HG03108 (cell line): Measurements from ENCODE around the gene OR51B6.
"Not testable (repeated sequence)": the region's sequence is repeated elsewhere in the genome, so short reads cannot be mapped to it uniquely, and the experiment has no call there.

Source experiments
- ATAC-seq: cut with Tn5 transposase; IDR thresholded peaks from one replicate; pipeline ENCODE4 v1.9.1; 2021; ENCODE audit warnings: moderate library complexity; ENCODE audit not compliant: unreplicated experiment

Gene OR51B6, protein sequence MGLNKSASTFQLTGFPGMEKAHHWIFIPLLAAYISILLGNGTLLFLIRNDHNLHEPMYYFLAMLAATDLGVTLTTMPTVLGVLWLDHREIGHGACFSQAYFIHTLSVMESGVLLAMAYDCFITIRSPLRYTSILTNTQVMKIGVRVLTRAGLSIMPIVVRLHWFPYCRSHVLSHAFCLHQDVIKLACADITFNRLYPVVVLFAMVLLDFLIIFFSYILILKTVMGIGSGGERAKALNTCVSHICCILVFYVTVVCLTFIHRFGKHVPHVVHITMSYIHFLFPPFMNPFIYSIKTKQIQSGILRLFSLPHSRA

DNA sequence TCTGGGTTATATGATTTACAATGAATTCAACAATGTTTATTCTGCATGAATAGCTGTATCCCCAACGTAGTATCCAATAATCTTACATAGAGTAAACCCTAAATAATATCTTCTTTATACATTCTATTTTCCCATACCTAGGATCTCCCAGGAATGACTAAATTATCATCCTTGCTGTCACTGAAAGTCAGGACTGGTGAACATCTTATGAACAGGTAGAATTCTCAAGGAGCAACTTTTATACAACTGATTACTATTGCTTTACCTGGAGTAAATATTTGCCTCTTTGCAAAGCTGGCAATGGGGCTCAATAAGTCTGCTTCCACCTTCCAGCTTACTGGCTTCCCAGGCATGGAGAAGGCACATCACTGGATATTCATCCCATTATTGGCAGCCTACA, at the start of gene OR51B6:
OR51B6 (plus strand) TSS at position 301 of the 400 bp plus-strand sequence; CDS start at position 301, 0 bp downstream.
- ATAC-seq = no peak

DNA sequence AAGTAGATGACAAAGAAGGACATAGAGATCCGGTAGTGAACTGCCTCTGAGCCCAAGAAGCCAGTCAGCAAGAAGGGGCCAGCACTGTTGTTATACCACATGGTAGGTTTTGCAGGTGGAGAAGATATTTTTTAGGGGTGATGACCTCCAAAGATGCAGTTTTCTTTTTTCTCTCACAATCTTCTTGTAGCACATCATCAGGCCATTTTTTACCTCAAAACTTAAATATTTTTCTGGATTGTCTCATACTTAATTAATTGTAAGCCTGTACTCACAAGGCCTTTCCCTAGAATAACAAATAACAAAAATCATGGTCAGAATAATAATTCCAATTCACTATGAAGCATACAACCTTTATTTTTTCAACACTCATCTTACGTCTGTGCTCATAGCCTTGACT, 49.5 kb upstream of the OR51B6 start, which contains the start of gene OR51B4:
OR51B4 (minus strand) TSS at position 101 of the 400 bp plus-strand sequence; CDS start at position 101, 0 bp downstream.
- ATAC-seq = no peak

DNA sequence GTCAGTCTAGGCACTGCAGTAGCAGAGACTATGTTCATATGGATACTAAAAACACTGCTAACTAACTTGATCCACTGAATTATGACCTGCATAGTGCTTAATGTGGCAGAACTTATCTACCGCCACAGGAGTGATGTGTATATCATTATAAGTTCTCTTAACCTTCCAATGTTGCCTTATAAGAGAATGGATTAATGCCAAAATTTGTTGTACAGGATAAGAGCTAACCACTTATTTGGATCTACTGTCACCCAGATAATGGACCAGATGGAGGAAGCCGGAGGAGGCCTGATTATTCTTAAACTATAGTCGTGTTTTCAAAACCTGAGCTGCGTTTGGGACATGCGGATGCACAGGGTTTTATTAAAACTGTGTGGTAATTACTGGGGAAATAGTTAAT, 47.7 kb upstream of the OR51B6 start:
- no peak for ATAC-seq

DNA sequence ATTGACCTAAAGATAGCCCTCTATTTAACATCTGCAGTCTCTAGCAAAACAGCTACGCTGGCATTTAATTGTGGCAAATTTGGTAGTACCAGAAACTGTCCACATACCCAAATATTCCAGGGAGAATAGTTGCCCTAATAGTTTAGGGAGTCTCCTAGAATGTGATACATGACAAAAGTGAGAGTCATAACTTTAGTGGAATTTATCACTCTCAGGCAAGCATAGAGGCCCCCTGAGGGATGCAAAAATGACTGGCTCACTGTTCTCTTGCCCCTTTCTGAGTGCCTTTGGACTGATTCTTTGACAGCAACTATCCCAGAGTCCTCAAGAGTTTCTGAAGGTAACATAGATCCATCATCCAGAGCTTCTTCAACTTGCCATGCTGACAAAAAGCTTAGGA, 47.3 kb upstream of the OR51B6 start:
- ATAC-seq = no peak

DNA sequence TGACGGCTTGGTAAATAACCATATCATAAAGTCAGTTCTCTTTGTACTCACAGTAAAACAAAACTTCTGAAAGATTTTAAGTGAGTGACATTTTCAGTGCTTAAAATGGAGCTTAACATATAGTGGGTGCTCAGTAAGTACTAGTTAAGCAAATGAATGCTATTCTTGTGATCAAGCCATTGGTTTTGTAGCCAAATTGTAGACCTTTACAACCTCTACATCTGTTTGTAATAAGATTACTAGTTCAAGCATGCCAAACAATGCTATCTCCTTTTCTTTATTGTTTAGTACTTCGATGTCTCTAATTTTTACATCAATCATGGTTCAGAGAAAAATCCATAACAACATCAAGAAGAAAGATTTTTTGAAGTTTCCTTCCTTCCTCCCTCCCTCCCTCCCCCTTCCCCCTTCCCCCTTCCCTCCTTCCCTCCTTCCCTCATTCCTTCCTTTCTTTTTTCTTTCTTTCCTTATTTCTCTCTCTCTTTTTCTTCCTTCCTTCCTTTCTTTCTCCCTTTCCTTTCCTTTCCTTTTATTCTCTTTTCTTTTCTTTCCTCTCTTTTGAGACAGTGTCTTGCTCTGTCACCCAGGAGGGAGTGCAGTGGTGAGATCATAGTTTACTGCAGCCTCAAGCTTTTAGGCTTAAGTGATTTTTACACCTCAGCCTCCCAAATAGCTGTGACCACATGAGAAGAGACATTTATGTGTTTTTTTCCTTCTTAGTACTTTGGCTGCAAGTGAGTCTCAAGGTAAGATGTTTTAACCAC, 43.9 kb upstream of the OR51B6 start:
- ATAC-seq = no peak

DNA sequence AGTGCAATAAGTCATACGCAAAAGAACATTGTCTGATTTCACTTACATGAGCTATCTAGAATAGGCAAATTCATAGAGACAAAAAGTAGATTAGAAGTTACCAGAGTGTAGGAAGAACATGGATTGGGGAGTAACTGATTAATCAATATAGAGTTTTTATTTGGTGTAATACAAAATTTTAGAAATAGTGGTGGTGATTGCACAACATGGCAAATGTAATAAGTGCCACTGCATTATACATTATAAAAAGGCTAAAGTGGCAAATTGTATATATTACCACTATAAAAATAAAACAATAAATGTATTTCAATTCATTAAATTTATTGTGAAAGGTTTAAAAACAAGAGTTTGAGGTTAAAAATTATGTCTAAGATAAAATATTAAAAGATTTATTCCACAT, 40.9 kb upstream of the OR51B6 start:
- no peak for ATAC-seq

DNA sequence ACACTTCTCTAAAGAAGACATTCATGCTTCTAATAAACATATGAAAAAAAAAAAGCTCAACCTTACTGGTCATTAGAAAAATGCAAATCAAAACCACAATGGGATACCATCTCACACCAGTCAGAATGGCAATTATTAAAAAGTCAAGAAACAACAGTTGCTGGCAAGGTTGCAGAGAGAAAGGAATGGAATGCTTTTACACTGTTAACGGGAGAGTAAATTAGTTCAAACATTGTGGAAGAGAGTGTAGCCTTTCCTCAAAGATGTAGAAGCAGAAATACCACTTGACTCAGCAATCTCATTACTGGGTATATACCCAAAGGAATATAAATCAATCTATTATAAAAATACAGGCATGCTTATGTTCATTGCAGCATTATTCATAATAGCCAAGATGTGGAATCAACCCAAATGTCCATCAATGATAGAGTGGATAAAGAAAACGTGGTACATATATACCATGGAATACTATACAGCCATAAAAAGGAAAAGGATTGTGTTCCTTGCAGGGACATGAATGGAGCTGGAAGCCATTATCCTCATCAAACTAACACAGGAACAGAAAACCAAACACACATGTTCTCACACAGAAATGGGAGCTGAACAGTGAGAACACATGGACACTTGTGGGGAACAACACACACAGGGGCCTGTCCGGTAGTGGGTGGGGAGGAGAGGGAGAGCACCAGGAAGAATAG, 37.8 kb upstream of the OR51B6 start:
- not testable (repeated sequence) for ATAC-seq

DNA sequence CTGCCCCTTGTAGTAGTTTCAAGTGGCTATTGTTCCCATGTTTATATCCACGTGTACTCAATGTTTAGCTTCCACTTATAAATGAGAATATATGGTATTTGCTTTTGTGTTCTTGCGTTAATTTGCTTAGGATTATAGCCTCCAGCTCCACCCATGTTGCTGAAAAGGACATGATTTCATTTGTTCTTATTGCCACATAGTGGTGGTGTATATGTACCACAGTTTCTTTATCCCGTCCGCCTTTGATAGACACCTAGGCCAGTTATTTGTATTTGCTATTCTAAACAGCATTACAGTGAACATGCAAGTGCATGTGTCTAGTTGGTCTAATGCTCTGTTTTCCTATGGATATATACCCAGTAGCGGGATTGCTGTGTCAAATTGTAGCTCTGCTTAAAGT, 34.0 kb upstream of the OR51B6 start:
- ATAC-seq = no peak

DNA sequence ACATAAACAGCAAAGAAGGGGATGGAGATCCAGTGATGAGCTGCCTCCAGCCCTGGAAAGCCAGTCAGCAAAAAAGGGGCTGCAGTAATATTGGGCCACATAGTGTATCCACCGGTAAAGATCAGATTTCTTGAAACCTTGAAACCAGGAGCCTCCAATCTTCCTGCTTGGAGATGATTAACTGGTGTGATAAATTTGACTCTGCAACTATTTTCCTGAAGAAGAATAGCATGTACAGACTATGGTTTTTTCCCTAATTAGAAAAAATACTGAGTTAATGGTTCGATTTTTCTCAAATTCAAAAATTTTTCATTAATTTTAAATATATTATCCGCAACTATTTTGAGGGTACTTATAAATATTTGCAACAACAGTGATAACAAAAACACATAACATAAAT, 27.1 kb upstream of the OR51B6 start, which contains the start of gene OR51B2:
OR51B2 (minus strand) TSS at position 101 of the 400 bp plus-strand sequence; CDS start at position 101, 0 bp downstream.
- no peak for ATAC-seq

DNA sequence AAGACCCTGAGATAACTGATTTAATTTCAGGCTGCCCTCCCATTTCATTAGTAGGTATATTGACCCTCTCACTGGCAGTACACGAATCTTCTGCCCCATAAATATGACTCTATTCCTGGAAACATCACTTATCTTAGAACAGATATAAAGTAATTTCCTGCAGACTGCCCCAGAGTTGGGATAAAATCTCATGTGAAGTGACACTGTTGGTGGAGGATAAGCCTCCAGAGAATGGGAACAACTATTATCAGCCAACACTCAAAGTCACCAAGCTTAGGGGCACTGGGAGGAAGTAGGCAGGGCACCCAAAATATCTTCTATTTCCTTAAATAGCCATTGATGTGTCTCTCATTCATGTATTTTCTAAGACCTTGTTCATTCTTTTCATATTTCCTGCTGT, 16.1 kb upstream of the OR51B6 start:
- no peak for ATAC-seq

DNA sequence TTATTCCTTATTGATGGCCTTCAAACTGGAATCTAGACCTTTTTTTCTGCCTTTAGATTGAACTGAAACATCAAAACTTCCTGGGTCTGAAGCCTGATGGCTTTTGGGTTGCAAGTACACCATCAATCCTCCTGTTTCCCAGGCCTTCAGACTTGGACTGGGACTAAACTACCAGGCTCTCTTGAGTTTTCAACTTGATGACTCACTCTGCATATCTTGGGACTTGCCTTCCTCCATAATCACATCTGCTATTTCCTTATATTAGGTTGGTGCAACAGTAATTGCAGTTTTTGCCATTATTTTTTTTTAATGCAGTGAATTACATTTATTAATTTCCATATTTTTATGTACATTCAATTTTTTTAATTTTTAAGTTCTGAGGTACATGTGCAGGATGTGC, 15.0 kb upstream of the OR51B6 start:
- ATAC-seq = no peak

DNA sequence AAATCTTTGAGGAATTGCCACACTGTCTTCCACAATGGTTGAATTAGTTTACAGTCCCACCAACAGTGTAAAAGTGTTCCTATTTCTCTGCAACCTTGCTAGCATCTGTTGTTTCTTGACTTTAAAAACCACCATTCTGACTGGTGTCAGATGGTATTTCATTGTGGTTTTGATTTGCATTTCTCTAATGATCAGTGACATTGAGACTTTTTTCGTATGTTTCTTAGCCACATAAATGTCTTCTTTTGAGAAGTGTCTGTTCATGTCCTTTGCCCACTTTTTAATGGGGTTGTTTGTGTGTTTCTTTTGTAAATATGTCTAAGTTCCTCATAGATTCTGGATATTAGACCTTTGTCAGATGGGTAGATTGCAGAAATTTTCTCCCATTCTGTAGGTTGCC, 14.1 kb upstream of the OR51B6 start:
- not testable (repeated sequence) for ATAC-seq

DNA sequence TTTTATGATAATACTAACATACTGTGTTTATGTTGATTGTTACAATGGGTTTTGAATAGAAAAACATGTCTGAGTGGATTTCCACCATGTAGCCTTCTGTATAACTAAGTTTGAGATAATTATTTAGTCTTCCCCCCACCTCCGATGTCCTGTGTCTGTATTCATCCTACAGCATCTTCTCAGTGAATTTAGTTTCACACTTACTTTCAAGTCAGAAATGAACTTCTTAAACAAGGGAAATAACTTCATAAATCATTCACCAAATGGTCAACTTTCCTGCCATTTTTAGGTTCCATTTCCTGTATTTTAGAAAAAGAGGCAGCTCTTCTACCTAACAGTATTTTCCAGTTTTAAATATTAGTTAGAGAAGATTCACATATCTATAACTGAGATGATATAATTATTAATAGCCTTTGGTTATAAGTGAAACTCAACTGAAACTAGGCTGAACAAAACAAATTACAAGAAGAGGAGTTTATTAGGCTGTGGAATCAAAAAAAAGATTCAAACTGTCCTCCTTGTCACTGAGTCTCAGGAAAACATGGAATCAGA, 11.5 kb upstream of the OR51B6 start:
- peak; percentile 78 for ATAC-seq

DNA sequence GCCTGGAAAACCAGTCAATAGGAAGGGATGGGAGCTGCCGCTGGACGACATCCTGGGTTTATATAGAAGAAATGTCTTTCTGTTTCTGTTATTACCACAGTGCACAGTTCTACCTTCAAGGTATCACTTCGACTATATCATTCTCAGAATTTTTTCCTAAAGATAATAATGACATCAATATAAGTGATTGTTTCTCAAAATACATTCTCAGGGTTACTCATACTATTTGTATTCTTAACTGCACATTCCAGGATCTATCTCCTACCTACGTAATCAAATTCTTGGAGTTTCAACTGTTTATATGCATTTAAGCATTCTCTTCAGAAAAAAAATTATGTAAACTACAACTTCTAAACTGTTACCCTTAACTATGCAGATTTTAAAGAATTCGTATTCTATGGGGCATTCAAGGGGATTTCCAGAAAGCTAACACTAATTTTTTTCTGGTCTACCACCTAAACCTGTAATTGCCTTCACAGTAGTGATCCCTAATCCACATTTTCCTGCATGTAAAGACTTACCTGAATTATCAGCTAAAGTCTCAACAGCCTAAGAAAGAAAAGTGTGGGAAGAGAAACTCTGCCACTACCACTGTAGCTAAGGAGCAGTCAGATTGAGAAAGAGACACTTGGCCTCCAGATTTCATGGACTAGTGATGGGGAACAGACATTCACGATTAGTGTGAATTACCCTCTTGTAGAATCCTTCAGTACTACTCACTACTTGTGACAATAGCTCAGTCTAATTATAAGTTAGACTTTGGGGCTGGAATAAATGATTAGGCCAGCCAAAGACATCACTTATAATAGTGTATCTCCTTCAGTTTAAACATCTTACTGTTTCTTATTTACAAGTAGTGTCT, 7.6 kb upstream of the OR51B6 start, which contains the start of gene OR51B5:
OR51B5 (minus strand) TSS at position 51 of the 862 bp plus-strand sequence; CDS start at position 51, 0 bp downstream.
- no peak for ATAC-seq

DNA sequence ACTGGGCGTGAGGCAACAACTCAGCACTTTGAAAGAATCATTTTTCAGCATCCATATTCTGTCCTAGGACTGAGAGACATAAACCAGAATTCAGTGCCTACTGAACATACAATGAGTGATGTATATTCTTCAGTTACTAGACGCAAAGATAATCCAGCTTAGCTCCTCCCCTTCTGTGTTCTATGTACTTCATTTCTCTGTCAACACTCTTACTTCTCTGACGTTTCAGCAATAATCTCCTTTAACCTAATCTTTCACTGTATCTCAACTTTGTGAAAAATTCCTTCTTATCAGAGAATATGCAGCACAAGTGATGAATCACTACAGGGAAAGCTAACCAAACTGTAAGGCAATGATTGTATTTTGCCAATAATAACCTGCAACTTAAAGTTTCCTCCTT, 5.5 kb upstream of the OR51B6 start:
- no peak for ATAC-seq

DNA sequence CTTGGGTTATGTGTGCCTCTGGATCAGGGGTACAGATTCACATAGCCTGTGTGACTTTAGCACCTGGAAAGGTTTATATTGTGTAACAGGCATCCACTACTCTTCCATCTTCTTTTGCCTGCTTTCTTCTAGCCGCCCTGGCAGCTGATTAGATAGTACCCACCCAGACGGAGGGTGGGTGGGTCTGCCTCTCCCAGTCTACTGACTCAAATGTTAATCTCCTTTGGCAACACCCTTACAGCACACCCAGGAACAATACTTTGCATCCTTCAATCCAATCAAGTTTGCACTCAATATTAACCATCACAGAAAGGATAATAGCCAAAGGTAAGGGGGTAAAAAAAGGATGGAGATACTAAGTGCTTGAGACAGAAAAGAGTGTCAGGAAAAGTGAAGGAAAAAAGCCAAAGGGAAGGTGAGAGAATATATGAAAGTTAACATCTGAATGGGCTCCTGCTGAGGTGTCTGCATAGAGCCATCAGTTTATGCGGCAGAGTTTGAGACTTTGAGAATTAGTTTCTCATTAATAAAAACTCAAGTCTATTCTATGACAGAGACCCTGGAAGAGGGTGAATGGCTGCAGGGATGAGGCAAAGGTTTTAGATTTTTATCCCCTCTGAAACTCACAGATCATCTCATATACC, 2.6 kb upstream of the OR51B6 start:
- ATAC-seq = no peak

DNA sequence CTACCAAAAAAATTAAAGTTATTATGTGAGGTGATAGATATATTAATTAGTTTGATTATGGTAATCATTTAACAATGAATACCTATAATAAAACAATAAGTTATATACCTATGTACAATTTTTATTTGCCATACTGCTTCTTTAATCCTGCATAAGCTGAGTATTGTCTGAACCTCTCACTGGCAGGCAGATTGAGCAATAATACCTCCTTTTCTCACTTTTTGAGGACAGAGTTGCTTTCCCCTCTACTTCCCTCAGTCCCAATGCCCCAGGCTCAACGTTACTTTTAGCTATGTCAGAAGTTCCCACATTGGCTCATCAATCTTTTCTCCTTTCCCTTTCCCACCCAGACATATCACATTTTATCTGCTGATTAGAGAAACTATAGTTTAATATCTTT, 1.8 kb upstream of the OR51B6 start:
- no peak for ATAC-seq

DNA sequence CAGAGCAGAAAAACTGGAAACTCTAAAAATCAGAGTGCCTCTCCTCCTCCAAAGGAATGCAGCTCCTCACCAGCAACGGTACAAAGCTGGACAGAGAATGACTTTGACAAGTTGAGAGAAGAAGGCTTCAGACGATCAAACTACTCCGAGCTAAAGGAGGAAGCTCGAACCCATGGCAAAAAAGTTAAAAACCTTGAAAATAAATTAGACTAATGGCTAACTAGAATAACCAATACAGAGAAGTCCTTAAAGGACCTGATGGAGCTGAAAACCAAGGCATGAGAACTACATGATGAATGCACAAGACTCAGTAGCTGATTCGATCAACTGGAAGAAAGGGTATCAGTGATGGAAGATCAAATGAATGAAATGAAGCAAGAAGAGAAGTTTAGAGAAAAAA, 4.7 kb downstream of the OR51B6 start:
- ATAC-seq = not testable (repeated sequence)

DNA sequence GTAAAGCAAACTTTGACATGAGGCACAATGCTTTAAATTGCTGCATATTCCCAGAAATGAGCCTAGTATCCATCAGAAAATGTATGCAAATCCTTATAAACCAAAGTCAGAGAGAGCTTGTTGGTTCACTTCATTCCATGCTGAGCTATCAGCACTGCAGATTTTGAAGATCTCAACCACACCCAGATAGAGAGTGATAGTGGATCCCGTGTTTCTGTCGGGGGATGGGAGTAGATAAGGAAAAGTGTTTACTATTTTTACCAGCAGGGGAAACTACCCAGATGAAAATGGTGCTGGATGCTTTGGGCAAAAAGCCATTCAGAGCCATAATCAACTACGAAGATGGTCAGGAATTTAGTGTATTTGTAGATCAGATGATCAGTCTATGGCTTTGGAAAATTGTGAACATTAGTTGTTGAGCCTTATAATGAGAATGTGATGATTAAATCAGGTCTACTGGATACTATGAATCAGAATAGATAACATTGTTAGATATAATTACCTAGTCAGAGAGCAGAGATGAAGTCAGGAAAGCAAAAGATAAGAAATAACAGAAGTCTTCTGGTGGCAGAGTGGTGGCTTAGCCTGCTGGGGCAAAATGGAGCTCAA, 10.8 kb downstream of the OR51B6 start:
- ATAC-seq = no peak
